MM.1S (cell line): ENCODE measurements around the gene ST8SIA5.

Source experiments
- DNase-seq: peaks from one replicate; pipeline ENCODE4 v3.0.0-alpha.2; 2015
- H2AFZ ChIP-seq: fragments of 300-600 bp; sonication (generic); 2 replicates; pipeline ENCODE4 v1.6.0; 2016; ENCODE audit warnings: antibody characterized with exemption, low read length
- H3F3A ChIP-seq: fragments of 300-600 bp; sonication (generic); 2 replicates; pipeline ENCODE4 v1.6.1; 2016; ENCODE audit warnings: mild to moderate bottlenecking, antibody characterized with exemption, low read length, moderate library complexity, mixed read lengths; ENCODE audit not compliant: insufficient read depth
- H3K27ac ChIP-seq: fragments of 300-600 bp; sonication (generic); 2 replicates; pipeline ENCODE4 v1.5.1; 2016; ENCODE audit warnings: mild to moderate bottlenecking, low read length
- H3K27me3 ChIP-seq: fragments of 300-600 bp; sonication (generic); replicated peaks from 2 replicates; pipeline ENCODE4 v1.6.0; 2016; ENCODE audit warnings: low read length; ENCODE audit not compliant: insufficient read depth
- H3K36me3 ChIP-seq: fragments of 300-600 bp; sonication (generic); replicated peaks from 2 replicates; pipeline ENCODE4 v1.6.1; 2016; ENCODE audit warnings: mild to moderate bottlenecking, low read length, mixed read lengths; ENCODE audit not compliant: insufficient read depth
- H3K4me1 ChIP-seq: fragments of 300-600 bp; sonication (generic); 2 replicates; pipeline ENCODE4 v1.6.1; 2016; ENCODE audit warnings: low read length, mixed read lengths
- H3K4me2 ChIP-seq: fragments of 300-600 bp; sonication (generic); 2 replicates; pipeline ENCODE4 v1.6.0; 2016; ENCODE audit warnings: low read depth, low read length
- H3K4me3 ChIP-seq: fragments of 300-600 bp; sonication (generic); 2 replicates; pipeline ENCODE4 v1.5.1; 2016; ENCODE audit warnings: low read length, mixed read lengths
- H3K79me2 ChIP-seq: fragments of 300-600 bp; sonication (generic); 2 replicates; pipeline ENCODE4 v1.6.1; 2016; ENCODE audit warnings: mixed run types, low read length, mixed read lengths
- H3K9ac ChIP-seq: fragments of 300-600 bp; sonication (generic); 2 replicates; pipeline ENCODE4 v1.6.1; 2016; ENCODE audit warnings: low read length, mixed read lengths
- H3K9me2 ChIP-seq: fragments of 300-600 bp; sonication (generic); replicated peaks from 2 replicates; pipeline ENCODE4 v1.6.1; 2016; ENCODE audit warnings: mild to moderate bottlenecking, low read length, mixed read lengths; ENCODE audit not compliant: insufficient read depth
- H3K9me3 ChIP-seq: fragments of 300-600 bp; sonication (generic); replicated peaks from 2 replicates; pipeline ENCODE4 v1.6.1; 2016; ENCODE audit warnings: mild to moderate bottlenecking, low read length, mixed read lengths; ENCODE audit not compliant: insufficient read depth
- H4K20me1 ChIP-seq: fragments of 300-600 bp; sonication (generic); 2 replicates; pipeline ENCODE4 v1.6.1; 2016; ENCODE audit warnings: mild to moderate bottlenecking, low read length, moderate library complexity, mixed read lengths; ENCODE audit not compliant: insufficient read depth
- EZH2 ChIP-seq: fragments of 300-600 bp; sonication (generic); optimal IDR thresholded peaks from 2 replicates; pipeline ENCODE3; 2017; ENCODE audit warnings: low read depth, mild to moderate bottlenecking, antibody characterized with exemption, low read length, mixed read lengths
- EZH2phosphoT487 ChIP-seq: fragments of 300-600 bp; sonication (generic); IDR thresholded peaks from 2 replicates; pipeline ENCODE4 v1.6.1; 2018; ENCODE audit warnings: antibody characterized with exemption, low read length
- TF ChIP-seq, protein P1 (sequence below): fragments of 300-600 bp; sonication (generic); IDR thresholded peaks from 2 replicates; pipeline ENCODE4 v1.5.1; 2016; ENCODE audit warnings: antibody characterized with exemption, low read length, mixed read lengths

The ST8SIA5 gene

DNA sequence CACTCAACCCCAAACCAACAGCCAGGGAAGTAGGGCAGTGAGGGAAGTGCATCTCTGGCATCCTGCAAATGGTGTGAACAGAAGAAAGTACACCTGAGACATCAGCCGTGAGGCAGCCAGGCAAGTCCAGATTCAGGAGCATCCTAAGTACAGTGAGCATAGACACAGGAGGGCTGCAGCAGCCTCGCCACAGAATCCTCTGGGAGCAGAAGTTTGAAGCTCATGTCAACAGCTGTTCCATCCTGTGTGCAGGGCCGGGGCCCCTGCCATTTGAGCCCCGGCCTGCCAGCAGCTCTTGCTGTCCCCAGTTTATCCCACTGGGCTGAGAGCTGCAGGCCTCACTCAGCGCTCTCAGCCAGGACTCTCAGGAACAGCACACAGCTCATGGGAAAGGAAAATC lies 114.3 kb downstream of the ST8SIA5 start:
- no peak overlapping the region for H3K27ac ChIP-seq
- no peaks in the 10 kb centered on the region for H3K79me2 ChIP-seq
- no peak overlapping the region for H2AFZ ChIP-seq
- no peak overlapping the region for H3K9ac ChIP-seq
- no peaks in the 10 kb centered on the region for H4K20me1 ChIP-seq
- no peaks in the 10 kb centered on the region for H3K9me3 ChIP-seq
- H3F3A ChIP-seq: no peaks in the 10 kb centered on the region
- no peaks in the 10 kb centered on the region for H3K9me2 ChIP-seq
- no peak overlapping the region for H3K4me3 ChIP-seq
- no peaks in the 10 kb centered on the region for H3K27me3 ChIP-seq
- H3K36me3 ChIP-seq: no peaks in the 10 kb centered on the region
- no peak overlapping the region for H3K4me2 ChIP-seq
- DNase-seq: no peak
- no peak for TF ChIP-seq EZH2
- no peak for TF ChIP-seq EZH2phosphoT487
- TF ChIP-seq, protein P1, sequence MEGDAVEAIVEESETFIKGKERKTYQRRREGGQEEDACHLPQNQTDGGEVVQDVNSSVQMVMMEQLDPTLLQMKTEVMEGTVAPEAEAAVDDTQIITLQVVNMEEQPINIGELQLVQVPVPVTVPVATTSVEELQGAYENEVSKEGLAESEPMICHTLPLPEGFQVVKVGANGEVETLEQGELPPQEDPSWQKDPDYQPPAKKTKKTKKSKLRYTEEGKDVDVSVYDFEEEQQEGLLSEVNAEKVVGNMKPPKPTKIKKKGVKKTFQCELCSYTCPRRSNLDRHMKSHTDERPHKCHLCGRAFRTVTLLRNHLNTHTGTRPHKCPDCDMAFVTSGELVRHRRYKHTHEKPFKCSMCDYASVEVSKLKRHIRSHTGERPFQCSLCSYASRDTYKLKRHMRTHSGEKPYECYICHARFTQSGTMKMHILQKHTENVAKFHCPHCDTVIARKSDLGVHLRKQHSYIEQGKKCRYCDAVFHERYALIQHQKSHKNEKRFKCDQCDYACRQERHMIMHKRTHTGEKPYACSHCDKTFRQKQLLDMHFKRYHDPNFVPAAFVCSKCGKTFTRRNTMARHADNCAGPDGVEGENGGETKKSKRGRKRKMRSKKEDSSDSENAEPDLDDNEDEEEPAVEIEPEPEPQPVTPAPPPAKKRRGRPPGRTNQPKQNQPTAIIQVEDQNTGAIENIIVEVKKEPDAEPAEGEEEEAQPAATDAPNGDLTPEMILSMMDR: no peak
- H3K4me1 ChIP-seq: no peaks in the 10 kb centered on the region

DNA sequence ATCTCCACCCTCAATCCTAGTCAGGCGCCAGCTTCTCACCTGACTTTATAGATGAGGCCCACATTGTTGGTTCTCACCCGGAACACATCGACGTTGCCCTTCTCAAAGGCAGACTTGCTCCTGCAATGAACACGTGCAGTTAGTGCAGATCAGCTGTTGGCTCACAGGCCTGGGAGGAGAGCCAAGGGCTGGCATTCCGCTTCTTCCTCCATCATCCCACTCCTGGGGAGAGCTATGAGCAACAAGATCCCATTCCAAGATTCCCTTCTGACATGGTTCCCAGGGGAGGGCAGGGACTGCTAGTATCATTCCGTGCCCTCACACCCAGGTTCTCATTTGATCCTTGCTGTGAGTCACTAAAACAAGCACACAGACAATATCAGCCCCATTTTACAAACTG lies 114.9 kb downstream of the ST8SIA5 start:
- Histone ChIP-seq H3K9ac (no peak overlapping the region), H3K27ac (no peak overlapping the region), H3K27me3 (no peaks in the 10 kb centered on the region), H3K9me3 (no peaks in the 10 kb centered on the region), H2AFZ (no peak overlapping the region), H3F3A (no peaks in the 10 kb centered on the region), H3K4me1 (no peaks in the 10 kb centered on the region), H3K36me3 (no peaks in the 10 kb centered on the region), H3K79me2 (no peaks in the 10 kb centered on the region), H4K20me1 (no peaks in the 10 kb centered on the region), H3K4me2 (no peak overlapping the region), H3K9me2 (no peaks in the 10 kb centered on the region), H3K4me3 (no peak overlapping the region)
- no peak for DNase-seq
- TF ChIP-seq EZH2: no peak
- no peak for TF ChIP-seq EZH2phosphoT487
- TF ChIP-seq, protein P1: no peak

DNA sequence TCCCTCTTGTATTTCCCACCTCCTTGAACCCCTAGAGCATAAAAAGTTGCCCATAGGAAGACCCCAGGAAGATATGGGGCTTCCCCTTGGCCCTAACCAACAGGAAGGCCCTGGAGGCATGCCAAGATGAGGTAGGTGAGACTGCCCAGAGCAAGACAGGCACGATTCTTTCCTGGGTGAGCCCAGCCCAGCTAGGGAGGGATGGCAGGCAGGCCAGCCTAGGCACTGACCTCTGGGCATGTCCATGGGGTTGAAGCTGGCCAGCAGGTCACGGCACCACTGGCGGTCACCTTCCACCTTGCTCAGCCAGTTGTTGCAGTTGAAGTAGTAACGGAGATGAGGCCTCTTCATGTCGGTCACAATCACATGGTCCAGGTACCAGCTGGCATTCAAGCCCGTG lies 117.5 kb downstream of the ST8SIA5 start:
- Histone ChIP-seq H3K27ac (no peak overlapping the region), H2AFZ (no peak overlapping the region), H3K4me2 (no peak overlapping the region), H3K9ac (no peak overlapping the region), H3K27me3 (no peaks in the 10 kb centered on the region), H3K36me3 (no peaks in the 10 kb centered on the region), H3F3A (no peaks in the 10 kb centered on the region), H3K79me2 (no peaks in the 10 kb centered on the region), H4K20me1 (no peaks in the 10 kb centered on the region), H3K4me1 (no peaks in the 10 kb centered on the region), H3K9me3 (no peaks in the 10 kb centered on the region), H3K9me2 (no peaks in the 10 kb centered on the region), H3K4me3 (no peak overlapping the region)
- TF ChIP-seq EZH2: no peak
- no peak for TF ChIP-seq EZH2phosphoT487
- TF ChIP-seq, protein P1: no peak
- DNase-seq: no peak
